PC-9 (cell line): Measurements from ENCODE around the gene FAM149B1. TPM values are rescaled to one million over a fixed set of nuclear protein-coding genes. Genes with fewer than 3 reads are reported as not detected.

Experiments
- BruUV-seq: library from RNA; stranded (reverse); fragments of 400-500 nt; replicated peaks from 2 replicates; lab custom pipeline; 2021; lab: Mats Ljungman, UMichigan
- CTCF ChIA-PET: fragments of 300-600 bp; sonication (Branson Sonifier 250); formaldehyde crosslinking; loops from one replicate; lab custom pipeline; 2022; ENCODE audit warnings: antibody characterized with exemption; lab: Charles Lee
- POLR2A ChIA-PET: fragments of 300-600 bp; sonication (Branson Sonifier 250); formaldehyde crosslinking; loops from one replicate; lab custom pipeline; 2022; ENCODE audit warnings: antibody characterized with exemption; ENCODE audit not compliant: unreplicated experiment; lab: Charles Lee
- DNase-seq, 2 experiments: peaks; one replicate each; pipeline versions ENCODE4 v3.0.0 to v3.0.0-alpha.2; 2015 to 2022; ENCODE audit warnings: mixed read lengths in 1 of 2
- H2AFZ ChIP-seq: fragments of 200-600 bp; sonication (generic); 2 replicates; pipeline ENCODE4 v1.8.1; 2017; ENCODE audit warnings: antibody characterized with exemption
- H3F3A ChIP-seq: fragments of 200-600 bp; sonication (generic); 2 replicates; pipeline ENCODE4 v1.8.1; 2017; ENCODE audit warnings: antibody characterized with exemption, mild to moderate bottlenecking, low read depth; ENCODE audit not compliant: insufficient read depth
- H3K27ac ChIP-seq: fragments of 200-600 bp; sonication (generic); 2 replicates; pipeline ENCODE4 v1.6.1; 2016; ENCODE audit warnings: mixed run types
- H3K27me3 ChIP-seq: fragments of 200-600 bp; sonication (generic); 2 replicates; pipeline ENCODE4 v1.6.1; 2016; ENCODE audit warnings: low read depth, mixed run types; ENCODE audit not compliant: insufficient read depth
- H3K36me3 ChIP-seq: fragments of 200-600 bp; sonication (generic); 2 replicates; pipeline ENCODE4 v1.6.1; 2016; ENCODE audit warnings: low read depth, mixed run types
- H3K4me1 ChIP-seq: fragments of 200-600 bp; sonication (generic); replicated peaks from 2 replicates; pipeline ENCODE4 v1.6.1; 2016; ENCODE audit warnings: mixed run types; ENCODE audit not compliant: insufficient read depth
- H3K4me2 ChIP-seq: fragments of 200-600 bp; sonication (generic); 2 replicates; pipeline ENCODE4 v1.6.1; 2017; ENCODE audit warnings: mixed run types
- H3K4me3 ChIP-seq: fragments of 200-600 bp; sonication (generic); 2 replicates; pipeline ENCODE4 v1.6.1; 2016; ENCODE audit warnings: mixed run types
- H3K79me2 ChIP-seq: fragments of 200-600 bp; sonication (generic); 2 replicates; pipeline ENCODE4 v1.6.1; 2017; ENCODE audit warnings: low read depth, mixed run types
- H3K9me2 ChIP-seq: fragments of 200-600 bp; sonication (generic); 2 replicates; pipeline ENCODE4 v1.8.1; 2017; ENCODE audit warnings: mild to moderate bottlenecking; ENCODE audit not compliant: insufficient read depth
- H3K9me3 ChIP-seq: fragments of 200-600 bp; sonication (generic); 2 replicates; pipeline ENCODE4 v1.8.1; 2016; ENCODE audit warnings: low read depth; ENCODE audit not compliant: insufficient read depth
- H4K20me1 ChIP-seq: fragments of 200-600 bp; sonication (generic); 2 replicates; pipeline ENCODE4 v1.8.1; 2017; ENCODE audit not compliant: insufficient read depth
- CTCF ChIP-seq: fragments of 200-600 bp; sonication (generic); conservative IDR thresholded peaks from 2 replicates; pipeline ENCODE4 v1.6.1; 2017; ENCODE audit warnings: mixed run types, antibody characterized with exemption, mild to moderate bottlenecking, moderate library complexity
- EZH2 ChIP-seq: fragments of 200-600 bp; sonication (generic); IDR thresholded peaks from 2 replicates; pipeline ENCODE4 v1.8.0; 2017; ENCODE audit warnings: antibody characterized with exemption, low read depth
- intact Hi-C: fragments of 100-400 bp; cut with micrococcal nuclease; formaldehyde crosslinking; loops from one replicate; pipeline ENCODE4 v1.10.0; 2022; ENCODE audit not compliant: unreplicated experiment
- total RNA-seq: library from RNA; stranded (reverse); gene quantifications from 2 replicates; pipeline ENCODE4 v1.2.3, GENCODE V29; 2021

FAM149B1 gene
- total RNA-seq, 1 experiment from 2014 or later: 22.9 TPM

GRCh38 chr10:73262105-73262730 lies 94.3 kb downstream of the FAM149B1 start:
- H3K4me2 ChIP-seq: peak overlapping the region; percentile 34
- H3K27me3 ChIP-seq: no peaks in the 10 kb centered on the region
- POLR2A ChIA-PET: no interaction called here
- H3F3A ChIP-seq: peaks cover 11% of the 10 kb centered on the region
- no peaks in the 10 kb centered on the region for H4K20me1 ChIP-seq
- CTCF ChIA-PET: no interaction called here
- H3K27ac ChIP-seq: peak overlapping the region; percentile 91
- no peak overlapping the region for H2AFZ ChIP-seq
- DNase-seq: peak; percentile 61 to 85
- no peak for TF ChIP-seq CTCF
- TF ChIP-seq EZH2: no peak
- intact Hi-C loops: loop anchor here (2.0 kb wide), 1 partner anchor 97 kb away; the partner anchor contains the start of gene CFAP70
- peaks cover 7% of the 10 kb centered on the region for H3K9me3 ChIP-seq
- no peaks in the 10 kb centered on the region for H3K9me2 ChIP-seq
- no peaks in the 10 kb centered on the region for H3K79me2 ChIP-seq
- no peaks in the 10 kb centered on the region for H3K36me3 ChIP-seq
- peaks cover 20% of the 10 kb centered on the region for H3K4me1 ChIP-seq
- BruUV-seq: TSS peak; percentile 83
- H3K4me3 ChIP-seq: no peak overlapping the region

- intact Hi-C loops: loop anchor here (2.0 kb wide), 1 partner anchor 96 kb away; the partner anchor contains the start of gene CFAP70
- Histone ChIP-seq H3K36me3 (no peaks in the 10 kb centered on the region), H4K20me1 (no peaks in the 10 kb centered on the region), H3K27me3 (no peaks in the 10 kb centered on the region), H3F3A (peaks cover 6% of the 10 kb centered on the region), H3K9me2 (no peaks in the 10 kb centered on the region), H3K79me2 (no peaks in the 10 kb centered on the region), H2AFZ (no peak overlapping the region), H3K27ac (peak overlapping the region; percentile 91; the same call in 1 of the 2 replicates), H3K4me1 (peaks cover 20% of the 10 kb centered on the region), H3K9me3 (peaks cover 7% of the 10 kb centered on the region), H3K4me2 (no peak overlapping the region), H3K4me3 (no peak overlapping the region)
- DNase-seq: no peak
- no TSS peak for BruUV-seq
- POLR2A ChIA-PET: no interaction called here
- CTCF ChIA-PET: interaction anchor here (1.1 to 1.4 kb wide), 2 partner anchors 11 to 90 kb away, joined by 3 to 6 read pairs; partner anchors contain the start of gene MRPS16
- TF ChIP-seq EZH2 (no peak), CTCF (no peak)
These were observed 95.1 kb downstream of the FAM149B1 start for GRCh38 chr10:73262880-73263555.

DNA sequence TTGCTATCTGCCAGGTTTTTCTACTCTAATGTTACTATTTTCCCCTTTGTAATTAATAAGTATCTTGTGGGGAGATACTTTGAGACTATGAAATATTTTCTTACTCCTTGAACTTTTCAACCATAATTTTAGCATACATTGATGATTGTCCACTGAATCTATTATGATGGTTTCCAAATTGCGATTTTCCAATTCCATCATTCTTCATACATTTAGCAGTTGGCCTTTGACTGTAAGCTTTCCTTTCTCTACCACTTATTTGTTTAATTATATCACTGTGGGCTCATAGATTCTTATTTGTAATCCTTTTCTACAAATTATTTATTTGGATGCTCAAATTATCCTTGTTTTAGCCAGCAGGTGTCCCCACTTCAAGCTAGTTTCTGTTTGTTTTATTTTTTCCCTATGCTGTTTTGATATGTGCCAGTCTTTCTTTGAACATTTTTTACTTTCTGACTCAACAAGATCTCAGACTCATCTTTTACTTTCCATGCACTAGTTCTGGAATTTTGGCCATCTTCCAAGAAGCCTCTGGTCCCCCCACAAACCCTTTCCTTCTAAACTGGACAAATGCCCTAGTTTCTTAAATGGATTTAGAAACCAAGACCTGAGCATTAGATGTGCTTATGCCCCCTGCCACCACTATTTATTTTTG lies 95.9 kb downstream of the FAM149B1 start:
- no peak overlapping the region for H3K4me2 ChIP-seq
- H2AFZ ChIP-seq: no peak overlapping the region
- TF ChIP-seq EZH2 (no peak), CTCF (peak; percentile 80)
- CTCF ChIA-PET: interaction anchor here (0.5 to 1.4 kb wide), 6 partner anchors 10 to 940 kb away, joined by 3 to 8 read pairs (median 5); partner anchors contain the start of gene MRPS16
- POLR2A ChIA-PET: interaction anchor here (0.7 to 0.9 kb wide), 4 partner anchors 18 to 323 kb away, joined by 4 to 7 read pairs (median 6); no protein-coding TSS in a partner anchor
- BruUV-seq: no TSS peak
- H3K36me3 ChIP-seq: no peaks in the 10 kb centered on the region
- H3K27ac ChIP-seq: peak overlapping the region; percentile 91; the same call in 1 of the 2 replicates
- peaks cover 7% of the 10 kb centered on the region for H3K9me3 ChIP-seq
- peak in 1 of 2 experiments; percentile 43 for DNase-seq
- no peaks in the 10 kb centered on the region for H3K27me3 ChIP-seq
- intact Hi-C loops: loop anchor here (2.0 kb wide), 1 partner anchor 95 kb away; the partner anchor contains the start of gene CFAP70
- H3F3A ChIP-seq: peaks cover 6% of the 10 kb centered on the region
- H3K4me3 ChIP-seq: no peak overlapping the region
- peaks cover 20% of the 10 kb centered on the region for H3K4me1 ChIP-seq
- no peaks in the 10 kb centered on the region for H3K9me2 ChIP-seq
- H3K79me2 ChIP-seq: no peaks in the 10 kb centered on the region
- H4K20me1 ChIP-seq: no peaks in the 10 kb centered on the region
